ENCODE data around the gene GPC3.

The GPC3 gene

GRCh38 chrX:133575501-133576136 lies 409.8 kb downstream of the GPC3 start:
- DNase-seq (ENCODE audit: low read depth in 1 of 2, low spot score in 1 of 2): no peak

- DNase-seq (ENCODE audit: low read depth in 1 of 2, low spot score in 1 of 2): no peak
Measured at GRCh38 chrX:133574716-133575115, 410.7 kb downstream of the GPC3 start.

GRCh38 chrX:133570549-133570948 lies 414.8 kb downstream of the GPC3 start:
- DNase-seq (ENCODE audit: low read depth in 1 of 2, low spot score in 1 of 2): no peak

- DNase-seq (ENCODE audit: low read depth in 1 of 2, low spot score in 1 of 2): no peak
Measured at GRCh38 chrX:133569217-133569616, 416.2 kb downstream of the GPC3 start.

GRCh38 chrX:133568109-133568508 lies 417.3 kb downstream of the GPC3 start:
- no peak for DNase-seq (ENCODE audit: low read depth in 1 of 2, low spot score in 1 of 2)

GRCh38 chrX:133566876-133567275 lies 418.5 kb downstream of the GPC3 start:
- no peak for DNase-seq (ENCODE audit: low read depth in 1 of 2, low spot score in 1 of 2)

- no peak for DNase-seq (ENCODE audit: low read depth in 1 of 2, low spot score in 1 of 2)
Measured at GRCh38 chrX:133563705-133564104, 421.7 kb downstream of the GPC3 start.

- no peak for DNase-seq (ENCODE audit: low read depth in 1 of 2, low spot score in 1 of 2)
Measured at GRCh38 chrX:133561251-133561650, 424.1 kb downstream of the GPC3 start.

GRCh38 chrX:133559909-133560308 lies 425.5 kb downstream of the GPC3 start:
- DNase-seq (ENCODE audit: low read depth in 1 of 2, low spot score in 1 of 2): no peak

GRCh38 chrX:133555782-133556458 lies 429.5 kb downstream of the GPC3 start:
- DNase-seq (ENCODE audit: low read depth in 1 of 2, low spot score in 1 of 2): no peak

GRCh38 chrX:133550665-133551485 lies 434.5 kb downstream of the GPC3 start:
- no peak for DNase-seq (ENCODE audit: low read depth in 1 of 2, low spot score in 1 of 2)

- DNase-seq (ENCODE audit: low read depth in 1 of 2, low spot score in 1 of 2): no peak
Measured at GRCh38 chrX:133549295-133549933, 436.0 kb downstream of the GPC3 start.

GRCh38 chrX:133546441-133546840 lies 439.0 kb downstream of the GPC3 start:
- DNase-seq (ENCODE audit: low read depth in 1 of 2, low spot score in 1 of 2): no peak

GRCh38 chrX:133544778-133545177 lies 440.6 kb downstream of the GPC3 start:
- no peak for DNase-seq (ENCODE audit: low read depth in 1 of 2, low spot score in 1 of 2)

GRCh38 chrX:133544115-133544514 lies 441.3 kb downstream of the GPC3 start:
- no peak for DNase-seq (ENCODE audit: low read depth in 1 of 2, low spot score in 1 of 2)

GRCh38 chrX:133543654-133544053 lies 441.7 kb downstream of the GPC3 start:
- no peak for DNase-seq (ENCODE audit: low read depth in 1 of 2, low spot score in 1 of 2)

GRCh38 chrX:133542476-133542875 lies 442.9 kb downstream of the GPC3 start:
- no peak for DNase-seq (ENCODE audit: low read depth in 1 of 2, low spot score in 1 of 2)

GRCh38 chrX:133541021-133541420 lies 444.4 kb downstream of the GPC3 start:
- DNase-seq (ENCODE audit: low read depth in 1 of 2, low spot score in 1 of 2): no peak

- DNase-seq (ENCODE audit: low read depth in 1 of 2, low spot score in 1 of 2): no peak
Measured at GRCh38 chrX:133538148-133538547, 447.2 kb downstream of the GPC3 start.

GRCh38 chrX:133537142-133537541 lies 448.3 kb downstream of the GPC3 start:
- DNase-seq (ENCODE audit: low read depth in 1 of 2, low spot score in 1 of 2): no peak

GRCh38 chrX:133535066-133535465 lies 450.3 kb downstream of the GPC3 start:
- no peak for DNase-seq (ENCODE audit: low read depth in 1 of 2, low spot score in 1 of 2)

- no peak for DNase-seq (ENCODE audit: low read depth in 1 of 2, low spot score in 1 of 2)
Measured at GRCh38 chrX:133534172-133534571, 451.2 kb downstream of the GPC3 start.
